Spleen (tissue), 7 donors: Measurements from ENCODE around the gene ZFYVE19.

Experiments
- POLR2A ChIP-seq, 3 donors: fragments of 450-650 bp; IDR thresholded peaks; one replicate each; pipeline ENCODE4 v1.5.1; 2017; ENCODE audit warnings: antibody characterized with exemption in 3 of 3, mild to moderate bottlenecking in 1 of 3
- POLR2AphosphoS5 ChIP-seq, 3 donors: sonication (generic); formaldehyde crosslinking; IDR thresholded peaks; one replicate each; pipeline ENCODE4 v1.5.1; 2017; ENCODE audit warnings: antibody characterized with exemption in 3 of 3
- TF ChIP-seq, protein P1 (sequence below), 11 experiments: fragments of 200-600 bp in 7 of 11; fragments of 450-650 bp in 4 of 11; sonication (generic) in 4 of 11; IDR thresholded peaks in 8 of 11; conservative IDR thresholded peaks in 3 of 11; 1 replicate in 7 of 11; 2 replicates in 4 of 11; pipeline versions ENCODE4 v1.4.0 to v1.8.0; 2016 to 2021; ENCODE audit warnings: antibody characterized with exemption in 11 of 11, inconsistent platforms in 4 of 11, mild to moderate bottlenecking in 1 of 11
- donor health status: DM: no; HTN: no; CAD: no; lungs with moderate emphysema.
- donor health status: DM: no; HTN: no; CAD: no.
- donor health status: DM: no; HTN: no; CAD: no.

DNA sequence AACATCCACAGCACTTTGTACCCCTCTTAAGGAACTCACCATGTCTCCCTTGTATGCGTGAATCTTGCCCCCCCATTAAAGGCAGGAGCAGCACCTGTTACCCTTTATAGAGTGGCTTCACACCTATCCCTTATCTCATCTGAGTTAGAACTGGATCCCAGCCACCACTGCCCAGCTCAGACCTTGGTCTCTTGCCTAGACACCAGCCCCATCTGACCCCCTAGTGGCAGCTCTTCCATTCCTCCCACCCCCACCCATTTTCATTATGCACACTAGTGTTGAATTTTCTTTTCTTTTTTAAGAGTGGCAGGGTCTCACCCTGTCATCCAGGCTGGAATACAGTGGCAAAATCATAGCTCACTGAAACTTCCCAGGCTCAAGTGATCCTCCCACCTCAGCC lies 3.2 kb upstream of the ZFYVE19 start:
- TF ChIP-seq, protein P1, sequence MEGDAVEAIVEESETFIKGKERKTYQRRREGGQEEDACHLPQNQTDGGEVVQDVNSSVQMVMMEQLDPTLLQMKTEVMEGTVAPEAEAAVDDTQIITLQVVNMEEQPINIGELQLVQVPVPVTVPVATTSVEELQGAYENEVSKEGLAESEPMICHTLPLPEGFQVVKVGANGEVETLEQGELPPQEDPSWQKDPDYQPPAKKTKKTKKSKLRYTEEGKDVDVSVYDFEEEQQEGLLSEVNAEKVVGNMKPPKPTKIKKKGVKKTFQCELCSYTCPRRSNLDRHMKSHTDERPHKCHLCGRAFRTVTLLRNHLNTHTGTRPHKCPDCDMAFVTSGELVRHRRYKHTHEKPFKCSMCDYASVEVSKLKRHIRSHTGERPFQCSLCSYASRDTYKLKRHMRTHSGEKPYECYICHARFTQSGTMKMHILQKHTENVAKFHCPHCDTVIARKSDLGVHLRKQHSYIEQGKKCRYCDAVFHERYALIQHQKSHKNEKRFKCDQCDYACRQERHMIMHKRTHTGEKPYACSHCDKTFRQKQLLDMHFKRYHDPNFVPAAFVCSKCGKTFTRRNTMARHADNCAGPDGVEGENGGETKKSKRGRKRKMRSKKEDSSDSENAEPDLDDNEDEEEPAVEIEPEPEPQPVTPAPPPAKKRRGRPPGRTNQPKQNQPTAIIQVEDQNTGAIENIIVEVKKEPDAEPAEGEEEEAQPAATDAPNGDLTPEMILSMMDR (IDR thresholded peaks at IDR 0.05 in 8 of 11, conservative IDR thresholded peaks at IDR 0.05 in 3 of 11): no peak
- TF ChIP-seq POLR2A (IDR thresholded peaks at IDR 0.05) (no peak), POLR2AphosphoS5 (IDR thresholded peaks at IDR 0.05) (no peak)
